ENCODE results near the gene PSME1.

GRCh38 chr14:24115422-24116127 lies 20.4 kb upstream of the PSME1 start:
- TF ChIP-seq CTCF (conservative IDR thresholded peaks at IDR 0.05; ENCODE audit: low read depth, low read length) = no peak
- TF ChIP-seq MAFK (IDR thresholded peaks at IDR 0.05; ENCODE audit: low read depth, low read length) = no peak
- TF ChIP-seq MAZ (IDR thresholded peaks at IDR 0.05; ENCODE audit: borderline replicate concordance, low read depth, low read length) = no peak
- TF ChIP-seq POLR2A (IDR thresholded peaks at IDR 0.05; ENCODE audit: low read depth, low read length) = no peak
- no peak for TF ChIP-seq CEBPB (IDR thresholded peaks at IDR 0.05; ENCODE audit: low read depth, low read length)
- TF ChIP-seq RAD21 (IDR thresholded peaks at IDR 0.05; ENCODE audit: low read length) = no peak
- no peak for TF ChIP-seq RFX5 (IDR thresholded peaks at IDR 0.05; ENCODE audit: low read depth, low read length)

Data from IMR-90 (cell line).